ENCODE measurements around the gene SH3TC1.

The SH3TC1 gene

DNA sequence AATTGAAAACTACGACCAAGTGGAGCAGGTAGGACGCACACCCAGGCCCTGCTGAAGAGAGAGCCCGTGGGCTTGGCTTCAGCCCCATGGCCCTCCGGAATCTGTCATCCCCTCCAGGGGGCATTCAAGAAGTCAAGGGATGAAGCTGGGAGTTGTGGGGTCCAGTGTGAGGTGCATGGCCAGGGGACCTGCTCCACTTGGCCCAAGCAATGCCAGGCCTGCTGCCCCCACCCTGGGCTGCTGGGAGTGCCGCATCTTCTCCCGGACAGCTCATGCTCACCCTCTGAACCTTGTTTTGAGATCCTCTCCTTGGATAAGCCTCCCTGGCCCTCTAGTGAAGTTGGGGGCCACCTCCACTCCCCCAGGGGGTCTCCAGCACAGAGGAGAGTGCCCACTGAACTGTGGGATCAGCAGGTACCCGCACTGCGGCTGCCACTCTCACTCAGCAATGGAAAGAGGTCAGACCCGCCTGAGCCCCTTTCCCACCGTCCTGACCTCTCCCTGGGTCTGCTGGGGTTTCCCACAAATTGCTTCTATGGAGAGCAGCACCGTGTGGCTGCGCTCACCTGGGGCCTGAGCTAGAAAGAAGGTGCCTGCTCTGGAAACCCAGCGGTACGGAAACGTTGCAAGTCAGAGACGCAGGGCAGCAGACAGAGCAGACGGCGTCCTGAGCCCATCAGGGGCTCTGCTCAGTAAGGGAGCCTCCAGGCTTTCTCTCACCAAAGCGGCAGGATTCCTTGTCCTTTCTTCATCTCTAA lies 35.5 kb upstream of the SH3TC1 start:
- in situ Hi-C loops (cut with MboI; ENCODE audit: low sequenced_read_pairs) = no loop called here

DNA sequence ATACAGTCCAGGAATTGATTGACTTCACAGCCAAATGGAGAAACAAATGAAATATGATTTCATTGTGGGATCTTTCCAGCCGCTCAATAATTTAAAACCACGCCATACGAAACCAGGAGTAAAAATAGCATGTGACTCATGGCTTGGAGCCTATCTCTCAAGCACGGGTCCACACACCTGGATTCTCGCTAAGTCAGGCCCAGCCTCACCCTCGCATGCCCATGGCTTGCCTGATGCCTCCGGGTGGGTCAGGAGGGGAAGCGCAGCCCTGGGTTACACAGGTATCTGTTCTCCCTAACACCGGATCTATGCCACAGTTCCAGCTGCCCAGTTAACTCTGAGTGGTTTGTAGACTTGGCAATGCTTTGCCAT lies 34.9 kb upstream of the SH3TC1 start:
- in situ Hi-C loops (cut with MboI; ENCODE audit: low sequenced_read_pairs) = no loop called here

DNA sequence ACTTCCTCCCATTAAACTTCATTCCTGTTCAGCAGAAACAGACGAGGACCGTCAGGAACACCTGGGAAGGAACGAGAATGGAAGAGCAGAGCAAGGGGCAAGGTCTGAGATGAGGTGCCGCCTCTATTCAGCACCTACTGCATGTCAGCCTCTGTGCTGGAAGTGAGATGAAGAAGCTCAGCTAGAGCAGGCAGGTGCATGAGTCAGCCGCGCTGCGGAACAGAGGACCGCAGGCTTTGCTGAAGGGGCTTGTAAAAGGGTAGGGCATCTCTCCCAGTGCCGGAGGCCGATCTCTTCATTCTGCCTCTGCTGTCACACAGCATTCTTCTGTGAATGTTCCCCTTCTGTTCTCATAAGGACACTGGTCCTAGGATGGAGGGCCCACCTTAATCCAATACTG lies 34.4 kb upstream of the SH3TC1 start:
- in situ Hi-C loops (cut with MboI; ENCODE audit: low sequenced_read_pairs) = no loop called here

DNA sequence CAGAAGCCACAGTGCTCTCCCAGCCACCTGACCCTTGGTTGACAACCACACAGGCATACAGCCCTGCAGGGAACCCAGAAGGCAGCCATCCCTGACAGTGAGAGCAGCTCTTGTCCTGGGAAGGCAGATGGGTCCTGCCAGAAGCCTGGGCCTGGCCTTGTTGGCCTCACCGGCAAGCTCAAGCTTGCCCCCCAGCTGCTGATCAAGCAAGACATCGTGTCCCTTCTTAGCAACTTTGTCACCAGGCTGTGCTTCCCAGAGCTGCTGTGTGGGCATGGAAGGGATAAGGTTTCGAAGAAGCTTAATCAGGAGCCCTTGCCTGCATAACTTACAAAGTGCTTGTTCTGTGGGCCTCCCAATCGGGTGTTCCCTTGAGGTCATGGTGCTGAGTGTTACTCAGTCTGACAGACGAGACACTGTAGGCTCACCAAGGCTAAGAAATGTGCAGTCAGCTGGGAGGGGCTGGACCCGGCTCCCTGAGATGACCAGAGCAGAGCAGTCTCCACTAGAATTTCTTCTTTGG lies 33.7 kb upstream of the SH3TC1 start:
- in situ Hi-C loops (cut with MboI; ENCODE audit: low sequenced_read_pairs) = no loop called here

DNA sequence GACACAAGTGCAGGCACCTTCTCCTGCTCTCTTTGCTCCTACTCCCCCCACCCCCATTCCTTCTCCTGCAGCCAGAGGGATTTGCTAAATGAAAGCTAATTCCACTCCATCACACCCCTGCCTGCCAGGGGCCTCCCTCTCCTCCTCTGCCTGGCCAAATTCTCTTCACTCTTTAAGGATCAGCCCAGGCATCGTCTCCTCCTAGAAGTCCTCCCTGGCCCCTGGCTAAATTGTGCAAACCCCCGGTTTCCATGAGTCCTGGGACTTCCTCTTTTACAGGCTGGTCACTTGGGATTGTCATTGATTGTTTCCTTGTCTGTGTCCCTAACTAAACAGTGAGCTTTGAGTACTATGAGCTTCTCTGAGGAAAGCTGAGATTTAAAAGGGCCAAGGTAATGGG lies 31.8 kb upstream of the SH3TC1 start:
- in situ Hi-C loops (cut with MboI; ENCODE audit: low sequenced_read_pairs) = no loop called here

DNA sequence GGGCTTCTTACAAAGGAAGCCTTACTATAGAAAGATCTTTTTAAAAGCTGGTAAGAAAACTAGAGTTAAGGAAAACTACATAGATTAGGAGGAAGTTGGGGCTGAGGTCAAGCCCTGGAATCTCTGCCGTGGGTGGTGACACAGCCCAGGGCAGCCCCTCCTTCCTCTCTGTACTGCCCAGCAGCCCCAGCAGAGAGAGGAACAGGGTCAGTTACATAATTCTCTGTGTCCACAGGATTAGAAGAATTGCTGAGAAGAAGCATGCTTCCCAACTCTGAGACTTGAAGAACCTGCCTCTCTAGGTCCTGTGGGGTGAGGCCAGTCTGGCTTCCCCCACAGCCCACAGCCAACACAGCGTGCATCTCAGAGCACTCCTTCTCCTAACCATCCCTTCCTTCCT lies 31.3 kb upstream of the SH3TC1 start:
- in situ Hi-C loops (cut with MboI; ENCODE audit: low sequenced_read_pairs) = no loop called here

DNA sequence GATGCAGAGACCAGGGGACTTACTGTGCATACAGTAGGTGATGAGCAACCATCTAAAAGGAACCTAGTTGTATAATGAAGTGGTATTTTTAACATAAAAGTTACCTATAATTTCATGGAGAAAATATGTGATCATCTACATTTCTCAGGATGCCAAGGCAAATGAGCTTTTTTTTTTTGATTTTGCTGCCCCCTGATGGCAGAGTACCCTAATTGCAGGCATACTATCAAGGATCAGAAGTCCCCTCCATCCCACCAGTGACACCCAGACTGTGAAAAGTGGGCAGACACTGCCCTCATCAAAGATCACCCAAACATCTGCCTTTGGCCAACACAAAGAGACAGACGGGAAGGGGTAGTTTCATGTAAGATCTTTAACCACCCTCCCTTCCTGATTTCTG lies 30.9 kb upstream of the SH3TC1 start:
- in situ Hi-C loops (cut with MboI; ENCODE audit: low sequenced_read_pairs) = no loop called here

DNA sequence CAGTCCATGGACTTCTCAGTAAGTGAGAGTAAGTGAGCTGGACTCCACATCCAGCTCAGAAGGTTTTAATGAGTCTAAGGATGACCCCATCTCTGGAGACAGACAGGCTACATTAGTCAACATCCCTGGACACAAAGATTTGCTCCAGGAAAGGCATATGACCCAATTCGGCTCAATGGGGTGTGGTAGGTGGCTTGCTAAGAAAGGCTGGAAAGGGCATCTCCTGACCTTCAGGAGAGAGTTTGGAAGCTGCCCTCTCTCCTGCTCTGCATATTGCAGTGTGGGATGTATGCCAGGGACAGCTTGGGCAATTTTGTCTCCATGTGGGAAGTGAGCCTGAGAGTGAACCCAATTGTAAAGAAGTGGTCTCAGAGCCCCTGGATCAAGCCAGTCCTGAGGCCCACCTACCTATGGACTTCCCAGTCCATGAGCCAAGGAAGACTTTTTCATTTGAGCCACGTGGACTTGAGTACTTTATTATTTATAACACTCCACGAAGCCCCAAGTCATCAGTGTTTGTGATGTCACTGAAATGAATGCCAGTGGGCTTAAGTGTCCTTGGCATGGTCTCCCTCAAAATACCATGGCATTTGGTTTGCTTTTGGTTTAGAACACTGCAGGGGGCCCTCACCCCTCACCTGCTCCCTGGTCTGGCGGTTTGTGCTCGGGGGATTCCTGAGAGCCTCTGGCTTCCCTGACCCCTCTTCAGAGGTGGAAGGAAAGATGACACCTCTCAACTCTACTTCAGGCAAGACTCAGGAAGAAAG lies 30.1 kb upstream of the SH3TC1 start:
- in situ Hi-C loops (cut with MboI; ENCODE audit: low sequenced_read_pairs) = no loop called here

DNA sequence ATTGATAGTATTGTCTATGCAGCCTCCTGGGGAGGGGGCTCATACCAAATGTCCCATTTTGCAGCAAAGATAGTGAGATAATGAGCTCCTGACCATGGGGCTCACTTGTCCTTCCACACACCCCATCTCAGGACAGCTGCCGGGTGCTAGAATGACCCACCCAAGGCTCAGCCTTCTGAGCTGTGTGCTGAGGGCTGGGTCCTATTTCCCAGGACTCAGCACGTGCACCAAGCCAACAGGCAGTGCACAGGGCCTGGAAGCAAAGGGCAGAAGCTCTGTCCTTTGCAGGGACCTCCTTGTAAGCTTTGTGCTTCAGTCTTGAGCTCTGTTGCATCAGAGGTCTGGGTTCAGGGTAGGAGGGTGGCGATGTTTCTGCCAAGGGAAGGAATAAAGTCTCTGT lies 29.3 kb upstream of the SH3TC1 start:
- in situ Hi-C loops (cut with MboI; ENCODE audit: low sequenced_read_pairs) = loop anchor here (10.0 kb wide), 1 partner anchor 235 kb away; no protein-coding TSS in a partner anchor

DNA sequence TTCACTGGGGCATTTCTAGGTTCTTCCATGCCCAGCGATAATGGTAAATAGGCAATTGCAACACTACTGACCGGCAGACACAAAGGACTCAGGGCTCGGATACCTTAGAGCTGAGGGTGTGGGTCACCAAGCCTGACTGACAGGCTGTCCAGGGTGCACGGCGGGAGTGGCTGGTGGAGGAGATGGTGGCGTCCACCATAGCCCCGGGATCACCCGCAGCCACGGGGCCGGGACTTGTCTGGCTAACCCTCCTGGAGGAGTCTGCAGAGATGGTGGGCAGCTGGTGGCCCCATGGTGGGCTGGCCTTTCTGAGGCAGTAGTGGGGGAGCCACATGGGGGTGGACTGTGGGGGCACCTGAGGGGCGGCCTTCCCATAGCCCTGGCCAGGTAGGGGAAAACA lies 28.7 kb upstream of the SH3TC1 start:
- in situ Hi-C loops (cut with MboI; ENCODE audit: low sequenced_read_pairs) = loop anchor here (10.0 kb wide), 1 partner anchor 234 kb away; no protein-coding TSS in a partner anchor

DNA sequence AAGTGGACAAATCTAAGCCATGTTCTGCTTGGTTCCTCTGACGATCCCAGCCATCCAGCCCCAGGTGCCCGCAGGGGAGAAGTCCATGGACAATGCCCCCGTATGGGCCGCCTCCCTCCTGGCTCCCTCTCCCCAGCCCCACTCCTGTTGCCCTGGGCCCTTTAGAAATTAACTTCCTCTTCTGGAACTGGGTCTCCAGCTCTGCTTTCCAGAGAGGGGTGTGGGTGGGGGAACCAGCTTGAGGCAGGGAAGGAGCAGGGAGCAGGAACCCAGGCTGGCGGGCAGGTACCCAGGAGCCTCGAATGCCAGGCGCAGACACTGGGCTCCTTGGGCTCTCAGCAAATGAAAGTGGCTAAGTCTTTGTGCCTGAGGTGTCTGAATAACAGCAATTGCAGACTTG lies 27.8 kb upstream of the SH3TC1 start:
- in situ Hi-C loops (cut with MboI; ENCODE audit: low sequenced_read_pairs) = loop anchor here (10.0 kb wide), 1 partner anchor 234 kb away; no protein-coding TSS in a partner anchor

DNA sequence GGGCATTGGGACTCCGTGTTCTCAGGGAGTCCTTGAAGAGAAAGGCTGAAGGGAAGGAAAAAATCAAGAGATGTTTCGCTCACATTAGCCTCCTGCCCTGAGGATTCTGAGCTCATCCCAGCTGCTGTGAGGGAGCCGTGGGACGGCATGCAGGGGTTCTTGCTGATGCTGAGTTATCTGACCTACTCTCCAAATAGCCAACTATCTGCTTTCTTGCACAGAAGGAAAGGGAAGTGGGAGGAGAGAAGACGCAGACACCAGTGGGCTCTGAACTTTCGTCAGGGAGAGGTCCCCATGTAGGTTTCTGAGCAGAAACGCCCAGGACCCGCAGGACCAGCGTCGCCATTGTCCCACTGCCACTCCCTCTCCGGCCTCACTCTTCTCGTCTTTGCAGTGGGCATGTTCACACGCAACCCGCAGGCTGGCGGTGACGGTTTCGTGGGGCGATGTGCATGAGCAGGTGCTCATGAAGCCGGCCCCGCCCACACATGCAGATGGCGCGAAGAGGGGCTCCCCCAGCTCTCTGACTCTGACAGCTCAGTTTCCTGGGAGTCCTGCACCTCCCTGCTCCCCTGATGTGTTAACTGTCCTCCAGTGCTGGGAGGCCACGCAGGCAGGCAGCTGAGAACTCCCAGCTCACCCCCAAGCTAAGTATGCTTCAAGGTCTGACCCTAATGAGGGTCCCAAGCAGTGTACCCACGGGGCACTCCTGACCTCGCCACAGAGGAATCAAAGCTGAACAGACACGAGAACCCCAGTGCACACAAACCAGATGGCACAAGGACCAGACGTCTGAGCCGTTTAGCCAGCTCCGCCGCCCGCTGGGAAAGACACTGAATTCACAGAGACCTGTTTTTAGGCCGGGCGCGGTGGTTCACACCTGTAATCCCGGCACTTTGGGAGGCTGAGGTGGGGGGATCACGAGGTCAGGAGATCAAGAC lies 26.8 kb upstream of the SH3TC1 start:
- in situ Hi-C loops (cut with MboI; ENCODE audit: low sequenced_read_pairs) = loop anchor here (10.0 kb wide), 1 partner anchor 233 kb away; no protein-coding TSS in a partner anchor

DNA sequence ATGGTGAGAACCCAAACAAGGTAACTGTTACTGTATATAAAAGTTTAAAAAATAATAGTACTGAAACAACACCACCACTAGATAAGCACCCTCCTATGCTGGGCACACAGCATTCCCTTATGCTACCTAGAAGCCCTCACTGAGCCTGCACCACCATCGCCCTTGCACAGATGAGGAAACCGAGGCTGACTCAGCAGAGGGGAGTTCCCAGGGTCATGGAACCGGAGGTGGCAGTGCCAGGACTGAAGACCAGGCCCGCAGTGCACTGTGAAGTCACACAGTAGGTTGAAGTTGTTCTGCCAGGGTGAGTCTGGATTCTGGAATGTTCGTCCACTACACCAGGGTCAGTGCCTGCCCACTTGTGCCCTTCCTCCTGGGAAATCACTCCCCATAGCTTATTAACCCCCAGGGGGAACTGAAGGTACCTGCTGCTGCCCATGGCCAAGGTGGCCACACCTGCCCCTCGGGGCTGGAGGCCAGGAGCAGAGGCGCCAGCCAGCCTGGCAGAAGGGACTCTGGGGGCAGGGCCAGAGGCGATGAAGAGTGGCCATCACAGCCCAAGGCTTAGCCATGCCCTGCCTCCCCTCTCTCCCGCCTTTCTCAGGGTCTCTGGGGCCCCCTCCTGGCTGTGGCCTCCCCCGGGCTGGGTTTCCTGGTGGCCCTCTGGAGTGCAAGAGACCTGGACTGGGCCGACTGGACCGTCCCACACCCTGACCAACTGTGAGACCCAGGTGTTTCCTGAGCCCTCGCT lies 25.4 kb upstream of the SH3TC1 start:
- in situ Hi-C loops (cut with MboI; ENCODE audit: low sequenced_read_pairs) = loop anchor here (10.0 kb wide), 1 partner anchor 231 kb away; no protein-coding TSS in a partner anchor

DNA sequence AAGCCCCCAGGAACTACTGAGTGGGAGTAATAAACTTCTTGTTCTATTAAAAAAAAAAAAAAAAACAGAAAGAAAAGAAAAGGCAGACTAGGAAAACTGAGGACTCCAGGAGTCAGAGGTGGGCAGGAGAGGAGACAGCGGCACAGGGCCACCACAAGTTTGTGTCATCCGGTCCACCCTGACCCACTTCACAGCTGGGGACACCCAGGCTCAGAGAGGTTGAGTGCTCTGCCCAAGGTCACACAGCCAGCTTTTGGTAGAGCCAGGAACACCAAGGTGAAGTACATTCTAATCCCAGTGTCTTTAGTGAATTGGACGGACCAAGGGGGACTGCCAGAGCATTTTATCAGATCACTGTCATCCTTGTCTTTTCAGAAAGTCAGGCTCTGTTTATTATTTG lies 24.1 kb upstream of the SH3TC1 start:
- in situ Hi-C loops (cut with MboI; ENCODE audit: low sequenced_read_pairs) = loop anchor here (10.0 kb wide), 1 partner anchor 230 kb away; no protein-coding TSS in a partner anchor

DNA sequence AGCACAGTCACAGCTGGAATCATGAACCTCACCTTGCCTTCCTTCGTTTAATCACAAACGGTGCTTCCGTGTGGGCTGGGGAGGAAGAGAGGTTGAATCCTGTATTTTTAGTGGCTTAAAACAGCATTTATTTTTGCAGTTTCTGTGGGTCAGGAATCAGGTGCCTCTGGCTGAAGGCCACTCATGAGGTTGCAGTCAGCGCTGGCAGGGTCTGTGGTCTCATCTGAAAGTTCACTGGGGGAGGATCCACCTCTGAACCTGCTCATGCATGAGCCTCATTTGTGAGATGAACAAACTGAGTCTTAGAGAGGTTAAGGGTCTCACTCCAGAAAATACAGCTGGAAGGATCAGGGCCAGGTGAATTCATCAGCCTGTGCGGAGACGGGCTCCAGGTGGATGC lies 23.4 kb upstream of the SH3TC1 start:
- in situ Hi-C loops (cut with MboI; ENCODE audit: low sequenced_read_pairs) = loop anchor here (10.0 kb wide), 1 partner anchor 229 kb away; no protein-coding TSS in a partner anchor

DNA sequence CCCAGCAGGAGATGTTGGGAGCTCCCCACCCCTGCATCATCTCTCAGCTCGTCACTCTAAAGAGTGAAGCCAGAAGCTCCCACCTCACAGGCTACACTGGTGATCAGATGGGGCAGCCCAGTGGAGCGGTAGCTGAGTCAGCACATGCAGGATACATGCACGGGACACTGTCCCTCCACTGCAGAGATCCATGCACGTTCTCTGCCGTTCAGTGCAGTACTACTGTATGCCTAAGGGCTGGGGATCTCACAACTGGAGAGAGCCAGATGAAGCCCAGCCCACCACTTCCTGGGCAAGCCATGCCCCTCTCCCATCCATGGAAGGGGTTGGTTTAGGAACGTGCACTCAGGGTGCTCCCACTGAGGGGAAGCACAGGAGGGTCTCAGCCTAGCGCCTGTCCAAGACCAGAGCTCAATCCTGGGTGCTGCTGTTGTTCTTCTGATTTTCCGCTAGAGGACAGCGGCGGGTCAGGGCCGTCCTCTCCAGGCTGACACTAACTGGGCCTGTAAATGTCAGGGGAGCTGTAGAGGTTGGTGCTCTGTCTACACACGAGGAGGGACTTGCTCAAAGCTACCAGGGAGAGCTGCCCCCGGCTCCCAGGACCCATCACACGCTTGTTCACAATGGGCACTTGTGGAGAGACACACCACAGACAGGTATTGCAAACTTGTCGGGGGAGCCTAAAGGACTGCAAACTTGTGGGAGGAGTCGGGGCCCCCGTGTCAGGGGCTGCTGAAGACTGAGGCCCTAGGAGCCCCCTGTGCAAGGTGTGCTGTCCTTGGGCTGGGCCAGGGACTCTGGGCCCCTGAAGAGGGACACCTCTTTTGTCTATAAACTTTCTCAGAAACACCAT lies 22.3 kb upstream of the SH3TC1 start:
- in situ Hi-C loops (cut with MboI; ENCODE audit: low sequenced_read_pairs) = loop anchor here (10.0 kb wide), 1 partner anchor 228 kb away; no protein-coding TSS in a partner anchor

DNA sequence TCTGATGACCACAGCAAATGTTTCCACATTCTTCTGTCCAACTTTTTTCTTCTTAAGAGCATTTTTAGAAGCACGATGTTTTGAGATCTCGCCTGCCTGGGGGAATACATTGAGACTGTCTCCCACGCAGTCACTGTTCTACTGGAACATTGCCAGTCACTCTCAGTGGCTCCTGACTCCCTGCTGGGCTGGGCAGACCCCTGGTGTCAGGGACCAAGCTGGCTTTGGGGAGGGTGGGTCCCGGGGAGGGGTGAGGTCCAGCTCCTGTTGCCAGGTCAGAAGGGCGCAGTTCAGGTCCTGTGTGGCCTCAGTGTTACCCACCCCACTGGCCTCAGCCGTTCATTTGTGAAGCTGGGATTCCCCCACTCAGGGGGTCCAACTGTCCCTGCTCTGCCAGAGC lies 21.5 kb upstream of the SH3TC1 start:
- in situ Hi-C loops (cut with MboI; ENCODE audit: low sequenced_read_pairs) = loop anchor here (10.0 kb wide), 1 partner anchor 227 kb away; no protein-coding TSS in a partner anchor

DNA sequence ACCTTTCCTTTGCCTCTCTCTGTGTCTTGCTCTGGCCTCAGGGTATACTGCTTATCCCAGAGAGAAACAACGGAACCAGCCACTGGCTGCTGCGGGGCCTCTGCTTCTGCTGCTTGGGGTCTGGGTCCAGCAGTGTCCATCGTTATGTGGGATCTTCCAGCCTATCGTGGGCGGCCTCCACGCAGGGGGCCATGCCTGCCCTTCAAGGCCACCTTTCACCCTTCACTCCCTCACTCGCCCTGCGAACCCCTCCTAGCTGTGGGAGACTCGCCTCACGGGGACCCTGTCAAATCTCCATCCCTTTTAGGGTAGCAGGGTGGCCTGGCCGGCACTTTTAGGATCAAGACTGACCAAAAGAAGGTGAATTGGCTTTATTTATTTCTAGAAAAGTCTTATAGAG lies 21.1 kb upstream of the SH3TC1 start:
- in situ Hi-C loops (cut with MboI; ENCODE audit: low sequenced_read_pairs) = loop anchor here (10.0 kb wide), 1 partner anchor 227 kb away; no protein-coding TSS in a partner anchor

DNA sequence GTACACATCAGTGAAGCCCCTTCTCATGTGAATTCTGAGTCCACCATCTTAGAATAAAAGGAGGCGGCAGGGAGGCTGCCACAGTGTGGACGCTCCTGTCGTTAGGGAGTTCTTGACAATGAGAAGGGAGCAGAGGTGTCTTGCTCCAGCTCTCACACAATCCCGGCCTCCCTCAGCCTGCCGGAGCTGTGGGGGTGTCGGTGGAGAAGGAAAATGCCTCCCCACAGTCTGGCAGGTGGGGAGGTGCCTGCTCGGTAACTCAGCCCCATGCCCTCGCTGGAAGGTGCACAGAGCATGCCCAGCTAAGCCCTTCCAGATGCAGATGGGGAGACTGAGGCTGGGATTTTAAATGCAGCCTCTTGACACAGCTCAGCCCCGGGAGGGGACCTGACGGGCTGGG lies 20.0 kb upstream of the SH3TC1 start:
- in situ Hi-C loops (cut with MboI; ENCODE audit: low sequenced_read_pairs) = loop anchor here (10.0 kb wide), 1 partner anchor 226 kb away; no protein-coding TSS in a partner anchor
